HepG2 (cell line): ENCODE measurements around the gene HOXA6. TPM values are rescaled to one million over a fixed set of nuclear protein-coding genes. Genes with fewer than 3 reads are reported as not detected.

ENCODE experiments used
- DR1 ChIP-seq: sonication (generic); formaldehyde crosslinking; IDR thresholded peaks from 2 replicates; pipeline ENCODE4 v1.8.0; 2021; ENCODE audit warnings: mild to moderate bottlenecking, missing genetic modification reagents, inconsistent platforms
- ETV6 ChIP-seq: sonication (generic); formaldehyde crosslinking; conservative IDR thresholded peaks from 2 replicates; pipeline ENCODE4 v1.4.0; 2020; ENCODE audit warnings: missing genetic modification reagents
- HCFC1 ChIP-seq: fragments of 150-350 bp; IDR thresholded peaks from 2 replicates; pipeline ENCODE4 v1.6.1; 2014; ENCODE audit warnings: low read depth, low read length
- MXI1 ChIP-seq: IDR thresholded peaks from 3 replicates; pipeline ENCODE4 v1.6.1; 2012; ENCODE audit warnings: low read depth, low read length, inconsistent platforms, borderline replicate concordance
- NR1H2 ChIP-seq: sonication (generic); formaldehyde crosslinking; IDR thresholded peaks from 2 replicates; pipeline ENCODE4 v1.8.1; 2022; ENCODE audit warnings: low read depth, missing genetic modification reagents, borderline replicate concordance
- RFXANK ChIP-seq: IDR thresholded peaks from 2 replicates; pipeline ENCODE4 v1.6.1; 2016
- SAP130 ChIP-seq: IDR thresholded peaks from 2 replicates; pipeline ENCODE4 v1.6.1; 2016; ENCODE audit warnings: low read depth
- SNRNP70 ChIP-seq: fragments of 200-400 bp; formaldehyde crosslinking; IDR thresholded peaks from 2 replicates; pipeline ENCODE4 v1.6.1; 2017; ENCODE audit warnings: mild to moderate bottlenecking, low read depth, low read length, moderate library complexity
- TBL1XR1 ChIP-seq: fragments of 150-350 bp; IDR thresholded peaks from 2 replicates; pipeline ENCODE4 v1.6.1; 2014; ENCODE audit warnings: borderline replicate concordance, low read length; ENCODE audit not compliant: partially characterized antibody
- TBX3 ChIP-seq: fragments of 450-650 bp; IDR thresholded peaks from 2 replicates; pipeline ENCODE4 v1.6.1; 2017; ENCODE audit warnings: antibody characterized with exemption, mild to moderate bottlenecking, inconsistent platforms, borderline replicate concordance
- ZBTB21 ChIP-seq: sonication (generic); formaldehyde crosslinking; IDR thresholded peaks from 2 replicates; pipeline ENCODE4 v1.4.0; 2020; ENCODE audit warnings: missing genetic modification reagents
- ZFYVE20 ChIP-seq: sonication (generic); formaldehyde crosslinking; IDR thresholded peaks from 2 replicates; pipeline ENCODE4 v1.8.0; 2023; ENCODE audit warnings: low read depth, mild to moderate bottlenecking, moderate library complexity, missing genetic modification reagents, borderline replicate concordance
- ZNF136 ChIP-seq: sonication (generic); formaldehyde crosslinking; IDR thresholded peaks from 2 replicates; pipeline ENCODE4 v1.8.1; 2022; ENCODE audit warnings: low read depth, mild to moderate bottlenecking, moderate library complexity, missing genetic modification reagents
- ZNF142 ChIP-seq: sonication (generic); formaldehyde crosslinking; IDR thresholded peaks from 2 replicates; pipeline ENCODE4 v1.4.0; 2020; ENCODE audit warnings: missing genetic modification reagents
- ZNF225 ChIP-seq: sonication (generic); formaldehyde crosslinking; IDR thresholded peaks from 2 replicates; pipeline ENCODE4 v1.4.0; 2020; ENCODE audit warnings: mild to moderate bottlenecking, missing genetic modification reagents
- ZNF232 ChIP-seq: sonication (generic); formaldehyde crosslinking; IDR thresholded peaks from 2 replicates; pipeline ENCODE4 v1.4.0; 2020; ENCODE audit warnings: missing genetic modification reagents, borderline replicate concordance
- ZNF430 ChIP-seq: sonication (generic); formaldehyde crosslinking; IDR thresholded peaks from 2 replicates; pipeline ENCODE4 v1.9.0; 2021; ENCODE audit warnings: mild to moderate bottlenecking, missing genetic modification reagents
- ZNF503 ChIP-seq: sonication (generic); formaldehyde crosslinking; IDR thresholded peaks from 2 replicates; pipeline ENCODE4 v1.4.0; 2020; ENCODE audit warnings: missing genetic modification reagents
- ZNF629 ChIP-seq: sonication (generic); formaldehyde crosslinking; conservative IDR thresholded peaks from 2 replicates; pipeline ENCODE4 v1.5.0; 2020; ENCODE audit warnings: missing genetic modification reagents
- ZNF891 ChIP-seq: sonication (generic); formaldehyde crosslinking; IDR thresholded peaks from 2 replicates; pipeline ENCODE4 v1.5.0; 2020; ENCODE audit warnings: mild to moderate bottlenecking, missing genetic modification reagents
- polyA plus RNA-seq, 8 experiments: library from polyadenylated mRNA; depleted of rRNA in 3 of 8; stranded (reverse) in 7 of 8; unstranded in 1 of 8; fragments of >200 nt; fragmentation: Illumina TruSeq in 4 of 8; extraction: Trizol in 4 of 8; gene quantifications; 2 replicates each; pipeline versions ENCODE4 v1.2.1 to v1.2.3, GENCODE V29; 2011 to 2016; ENCODE audit warnings: low read depth in 4 of 8, missing spikeins in 1 of 8, mixed read lengths in 1 of 8; ENCODE audit not compliant: insufficient read depth in 1 of 8
- total RNA-seq, 5 experiments: library from RNA; depleted of rRNA; stranded (reverse); fragments of >200 nt; fragmentation: Illumina TruSeq; extraction: Trizol; gene quantifications; 2 replicates each; pipeline ENCODE4 v1.2.3, GENCODE V29; 2016; ENCODE audit warnings: low read depth in 1 of 5
- TF ChIP-seq, protein P1 (sequence below): sonication (generic); formaldehyde crosslinking; IDR thresholded peaks from 2 replicates; pipeline ENCODE4 v1.4.0; 2020; ENCODE audit warnings: mild to moderate bottlenecking, missing genetic modification reagents

HOXA6 gene
- total and polyA plus RNA-seq, 2 of the 13 experiments (the other 11 are each of a cell fraction or from before 2014, with no cell fraction given) = 1.3 to 1.5 TPM

- TF ChIP-seq ZNF142 (CRISPR knock-in tag) (peak; percentile 31; the same call in 1 of the 2 replicates), TBX3 (no peak), RFXANK (CRISPR knock-in tag) (no peak), ZNF503 (CRISPR knock-in tag) (no peak), TBL1XR1 (no peak), HCFC1 (no peak), ZBTB21 (CRISPR knock-in tag) (no peak), NR1H2 (no peak), ZNF891 (CRISPR knock-in tag) (no peak), DR1 (CRISPR knock-in tag) (0 out of 2 replicates have a peak, but pooled peaks have one; percentile 8), ZNF136 (CRISPR knock-in tag) (no peak), ZNF430 (CRISPR knock-in tag) (0 out of 2 replicates have a peak, but pooled peaks have one; percentile 72), ZNF629 (CRISPR knock-in tag) (no peak), ETV6 (CRISPR knock-in tag) (no peak), SNRNP70 (no peak), ZNF225 (CRISPR knock-in tag) (peak; percentile 84; the same call in 1 of the 2 replicates), ZFYVE20 (CRISPR knock-in tag) (no peak), SAP130 (no peak), ZNF232 (CRISPR knock-in tag) (0 out of 2 replicates have a peak, but pooled peaks have one; percentile 13), MXI1 (no peak)
- TF ChIP-seq, protein P1, sequence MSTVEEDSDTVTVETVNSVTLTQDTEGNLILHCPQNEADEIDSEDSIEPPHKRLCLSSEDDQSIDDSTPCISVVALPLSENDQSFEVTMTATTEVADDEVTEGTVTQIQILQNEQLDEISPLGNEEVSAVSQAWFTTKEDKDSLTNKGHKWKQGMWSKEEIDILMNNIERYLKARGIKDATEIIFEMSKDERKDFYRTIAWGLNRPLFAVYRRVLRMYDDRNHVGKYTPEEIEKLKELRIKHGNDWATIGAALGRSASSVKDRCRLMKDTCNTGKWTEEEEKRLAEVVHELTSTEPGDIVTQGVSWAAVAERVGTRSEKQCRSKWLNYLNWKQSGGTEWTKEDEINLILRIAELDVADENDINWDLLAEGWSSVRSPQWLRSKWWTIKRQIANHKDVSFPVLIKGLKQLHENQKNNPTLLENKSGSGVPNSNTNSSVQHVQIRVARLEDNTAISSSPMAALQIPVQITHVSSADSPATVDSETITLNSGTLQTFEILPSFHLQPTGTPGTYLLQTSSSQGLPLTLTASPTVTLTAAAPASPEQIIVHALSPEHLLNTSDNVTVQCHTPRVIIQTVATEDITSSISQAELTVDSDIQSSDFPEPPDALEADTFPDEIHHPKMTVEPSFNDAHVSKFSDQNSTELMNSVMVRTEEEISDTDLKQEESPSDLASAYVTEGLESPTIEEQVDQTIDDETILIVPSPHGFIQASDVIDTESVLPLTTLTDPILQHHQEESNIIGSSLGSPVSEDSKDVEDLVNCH (CRISPR knock-in tag) = no peak
Measured at GRCh38 chr7:27149842-27150567, 2.4 kb upstream of the HOXA6 start (continued).
